ENCODE data around the gene KLHL30. TPM values are rescaled to one million over a fixed set of nuclear protein-coding genes. Genes with fewer than 3 reads are reported as not detected.
"Not testable (repeated sequence)": the region's sequence is repeated elsewhere in the genome, so short reads cannot be mapped to it uniquely, and the experiment has no call there.

The KLHL30 gene
- total RNA-seq, 1 donor from 2014 or later, result not detected

GRCh38 chr2:238113611-238114010 is 24.9 kb upstream of the KLHL30 start:
- no peak for ATAC-seq (ENCODE audit: low read depth)
- DNase-seq, result no peak
- peaks cover 10% of the 10 kb centered on the region for H3K27me3 Mint-ChIP-seq

GRCh38 chr2:238114331-238114841 is 24.1 kb upstream of the KLHL30 start:
- Mint-ChIP-seq H3K36me3 (ENCODE audit: low read depth) (no peaks in the 10 kb centered on the region), H3K9me3 (peaks cover 6% of the 10 kb centered on the region), H3K4me1 (peaks cover 3% of the 10 kb centered on the region), H3K27me3 (peaks cover 10% of the 10 kb centered on the region), H3K4me3 (no peak overlapping the region), H3K27ac (no peak overlapping the region)
- no peak for ATAC-seq (ENCODE audit: low read depth)
- intact Hi-C loops (cut with micrococcal nuclease), result no loop called here
- no peak for DNase-seq
- no peak for TF ChIP-seq CTCF (IDR thresholded peaks at IDR 0.05)
- ChIA-PET POLR2A (no interaction called here), CTCF (no interaction called here)

More at GRCh38 chr2:238113611-238114010, 24.9 kb upstream of the KLHL30 start:
- ChIA-PET POLR2A (no interaction called here), CTCF (no interaction called here)
- Mint-ChIP-seq H3K27ac (no peak overlapping the region), H3K4me3 (no peak overlapping the region), H3K4me1 (peaks cover 11% of the 10 kb centered on the region), H3K36me3 (ENCODE audit: low read depth) (no peaks in the 10 kb centered on the region), H3K9me3 (peaks cover 6% of the 10 kb centered on the region)
- no peak for TF ChIP-seq CTCF (IDR thresholded peaks at IDR 0.05)
- intact Hi-C loops (cut with micrococcal nuclease), result no loop called here

- DNase-seq, result no peak
- Mint-ChIP-seq H3K4me1 (peaks cover 5% of the 10 kb centered on the region), H3K27me3 (peaks cover 10% of the 10 kb centered on the region), H3K4me3 (no peak overlapping the region), H3K36me3 (ENCODE audit: low read depth) (no peaks in the 10 kb centered on the region), H3K9me3 (peaks cover 6% of the 10 kb centered on the region), H3K27ac (no peak overlapping the region)
- TF ChIP-seq CTCF (IDR thresholded peaks at IDR 0.05), result no peak
- ChIA-PET CTCF (no interaction called here), POLR2A (no interaction called here)
- intact Hi-C loops (cut with micrococcal nuclease), result no loop called here
- ATAC-seq (ENCODE audit: low read depth), result no peak
Observed at GRCh38 chr2:238114851-238115660, 23.4 kb upstream of the KLHL30 start.

GRCh38 chr2:238115709-238116108 is 22.8 kb upstream of the KLHL30 start:
- DNase-seq; POLR2A ChIA-PET; ATAC-seq (ENCODE audit: low read depth); CTCF ChIA-PET; H3K9me3 Mint-ChIP-seq; H3K4me3 Mint-ChIP-seq; intact Hi-C loops (cut with micrococcal nuclease); H3K36me3 Mint-ChIP-seq (ENCODE audit: low read depth); H3K4me1 Mint-ChIP-seq; H3K27ac Mint-ChIP-seq: not testable (repeated sequence)
- H3K27me3 Mint-ChIP-seq, result peaks cover 10% of the 10 kb centered on the region

- no peak for TF ChIP-seq CTCF (IDR thresholded peaks at IDR 0.05)
Observed at GRCh38 chr2:238116298-238117198, 21.9 kb upstream of the KLHL30 start.

More at GRCh38 chr2:238116298-238117198, 21.9 kb upstream of the KLHL30 start:
- ATAC-seq (ENCODE audit: low read depth) (no peak), DNase-seq (no peak)
- peaks cover 6% of the 10 kb centered on the region for H3K9me3 Mint-ChIP-seq
- CTCF ChIA-PET, result no interaction called here
- H3K36me3 Mint-ChIP-seq (ENCODE audit: low read depth), result no peaks in the 10 kb centered on the region
- no peak overlapping the region for H3K27ac Mint-ChIP-seq
- intact Hi-C loops (cut with micrococcal nuclease), result no loop called here
- H3K27me3 Mint-ChIP-seq, result peaks cover 10% of the 10 kb centered on the region
- POLR2A ChIA-PET, result no interaction called here
- no peak overlapping the region for H3K4me3 Mint-ChIP-seq
- H3K4me1 Mint-ChIP-seq, result peaks cover 6% of the 10 kb centered on the region
